ENCODE results near the gene TRIM36.

The TRIM36 gene

DNA sequence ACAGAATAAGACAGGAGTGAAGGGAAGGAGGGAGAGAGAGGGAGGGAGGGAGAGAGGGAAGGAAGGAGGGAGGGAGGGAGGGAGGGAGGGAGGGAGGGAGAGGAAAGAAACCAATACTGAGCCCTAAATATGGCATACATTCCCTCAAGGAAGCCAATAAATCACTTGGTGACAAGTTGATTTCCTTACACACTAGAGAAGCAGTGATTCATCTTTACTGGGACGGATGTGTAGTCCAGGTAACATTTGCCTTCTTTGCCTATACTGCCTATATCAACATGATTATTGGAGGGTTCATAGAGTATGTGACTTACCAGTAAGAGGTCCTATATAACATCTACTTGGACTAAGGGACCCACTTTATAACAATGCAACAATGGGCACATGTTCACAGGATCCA is 83.2 kb downstream of the TRIM36 start:
- no peak for DNase-seq
- intact Hi-C loops (cut with DNase I): no loop called here

DNA sequence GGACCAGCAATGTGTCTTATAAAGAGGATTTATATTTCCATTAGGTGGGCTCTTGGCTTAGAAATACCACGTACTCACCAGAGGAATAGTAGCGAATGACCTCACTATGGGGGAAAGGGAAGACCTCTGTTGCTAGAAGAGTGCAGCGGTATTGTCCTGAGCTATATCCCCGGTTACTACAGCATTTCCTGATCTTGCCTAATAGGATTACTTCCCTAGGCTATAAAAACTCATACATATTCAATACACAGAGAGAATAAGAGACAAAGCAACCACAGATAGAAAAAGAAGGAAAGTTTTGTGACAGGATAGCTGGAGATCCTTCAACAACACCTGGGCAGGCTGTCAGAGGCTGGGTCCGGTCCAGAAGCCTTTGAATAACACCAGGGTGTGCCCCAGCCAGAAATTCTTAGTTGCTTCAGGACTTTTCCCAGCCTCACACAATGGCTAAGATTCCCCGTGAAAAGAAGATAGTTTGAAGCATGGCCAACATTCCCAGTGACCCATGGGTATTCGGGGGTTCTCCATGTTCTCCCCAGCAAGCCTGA is 85.4 kb downstream of the TRIM36 start:
- no peak for DNase-seq
- intact Hi-C loops (cut with DNase I): no loop called here

DNA sequence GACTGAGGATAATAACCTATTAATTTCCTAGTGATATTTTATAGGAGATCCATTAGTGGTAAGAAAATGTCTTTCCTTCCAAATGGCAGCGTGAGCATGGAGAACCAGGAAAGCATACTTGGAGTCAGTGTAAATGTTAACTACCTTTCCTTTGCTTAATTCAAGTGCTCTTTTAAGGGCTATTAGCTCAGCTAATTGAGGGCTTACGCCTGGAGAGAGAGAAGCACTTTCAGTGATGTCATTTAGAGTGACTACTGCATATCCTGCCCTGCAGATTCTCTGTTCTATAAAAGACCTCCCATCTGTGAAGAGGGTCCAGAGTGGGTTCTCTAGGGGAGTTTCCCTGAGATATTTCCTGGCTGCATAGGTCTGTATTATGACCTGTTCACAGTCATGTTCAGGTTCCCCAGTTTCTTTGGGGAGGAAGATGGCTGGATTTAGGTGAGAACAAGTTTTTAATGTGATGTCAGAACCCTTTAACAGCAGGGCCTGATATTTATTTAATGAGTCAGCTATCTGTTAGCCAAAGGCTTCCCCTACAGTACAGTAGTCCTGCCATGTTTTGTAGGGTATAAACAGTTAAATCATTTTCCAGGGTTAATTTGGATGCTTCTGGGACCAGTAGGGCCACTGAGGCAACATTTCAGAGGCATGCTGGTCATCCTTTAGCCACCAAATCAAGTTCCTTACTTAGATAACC is 89.6 kb downstream of the TRIM36 start:
- DNase-seq: no peak
- intact Hi-C loops (cut with DNase I): no loop called here
